GM21526 (cell line): ENCODE measurements around the gene CAPS.
"Not testable (repeated sequence)": the region's sequence is repeated elsewhere in the genome, so short reads cannot be mapped to it uniquely, and the experiment has no call there.

ENCODE experiments used
- ATAC-seq: cut with Tn5 transposase; IDR thresholded peaks from one replicate; pipeline ENCODE4 v1.9.1; 2021; ENCODE audit warnings: moderate library complexity; ENCODE audit not compliant: unreplicated experiment, low FRiP score

Gene CAPS

GRCh38 chr19:5953680-5954213, 39.7 kb downstream of the CAPS start:
- no peak for ATAC-seq

GRCh38 chr19:5954293-5954692, 40.2 kb downstream of the CAPS start:
- no peak for ATAC-seq

- ATAC-seq: no peak
These were observed 41.5 kb downstream of the CAPS start for GRCh38 chr19:5955636-5955935.

GRCh38 chr19:5956323-5956722, 42.3 kb downstream of the CAPS start:
- ATAC-seq: no peak

GRCh38 chr19:5956728-5957127, 42.7 kb downstream of the CAPS start:
- no peak for ATAC-seq

GRCh38 chr19:5957170-5957569, 43.1 kb downstream of the CAPS start:
- ATAC-seq: no peak

- no peak for ATAC-seq
These were observed 44.2 kb downstream of the CAPS start for GRCh38 chr19:5958074-5958850.

GRCh38 chr19:5958851-5959122, 44.7 kb downstream of the CAPS start:
- no peak for ATAC-seq

- ATAC-seq: no peak
These were observed 45.4 kb downstream of the CAPS start for GRCh38 chr19:5959260-5960004.

- no peak for ATAC-seq
These were observed 46.2 kb downstream of the CAPS start for GRCh38 chr19:5960005-5961001.

- not testable (repeated sequence) for ATAC-seq
These were observed 47.6 kb downstream of the CAPS start for GRCh38 chr19:5961641-5961968.

- no peak for ATAC-seq
These were observed 48.2 kb downstream of the CAPS start for GRCh38 chr19:5961969-5962945.

GRCh38 chr19:5963259-5963658, 49.2 kb downstream of the CAPS start:
- not testable (repeated sequence) for ATAC-seq

GRCh38 chr19:5963855-5964254, 49.8 kb downstream of the CAPS start:
- ATAC-seq: no peak

GRCh38 chr19:5964816-5965565, 50.9 kb downstream of the CAPS start:
- ATAC-seq: no peak
